Common myeloid progenitor, CD34-positive (primary cell): ENCODE results near the gene SAMD4B.
"Not testable (repeated sequence)": the region's sequence is repeated elsewhere in the genome, so short reads cannot be mapped to it uniquely, and the experiment has no call there.

Experiments
- CTCF ChIA-PET: fragments of 350-600 bp; sonication (Branson Sonifier 250); formaldehyde crosslinking; loops from one replicate; lab custom pipeline; 2021; ENCODE audit warnings: antibody characterized with exemption; lab: Charles Lee
- POLR2A ChIA-PET: fragments of 350-600 bp; sonication (Branson Sonifier 250); formaldehyde crosslinking; loops from one replicate; lab custom pipeline; 2021; ENCODE audit warnings: antibody characterized with exemption; lab: Charles Lee
- DNase-seq, 3 donors: peaks; one replicate each; pipeline versions ENCODE4 v3.0.0 to v3.0.0-alpha.2; 2013
- H3K27ac ChIP-seq, 2 experiments: 1 replicate in 1 of 2; 2 replicates in 1 of 2; pipeline ENCODE4 v1.7.0; 2013; ENCODE audit warnings: inconsistent platforms in 2 of 2, low read length in 2 of 2, mild to moderate bottlenecking in 2 of 2, low read depth in 1 of 2, moderate library complexity in 1 of 2; ENCODE audit not compliant: severe bottlenecking in 2 of 2, insufficient read depth in 1 of 2, poor library complexity in 1 of 2
- H3K27me3 ChIP-seq, 5 experiments: replicated peaks in 2 of 5; 1 replicate in 3 of 5; 2 replicates in 2 of 5; pipeline versions ENCODE4 v1.6.1 to v1.7.0; 2013; ENCODE audit warnings: low read length in 4 of 5, mild to moderate bottlenecking in 2 of 5, moderate library complexity in 2 of 5, inconsistent platforms in 1 of 5; ENCODE audit not compliant: insufficient read depth in 5 of 5, control insufficient read depth in 4 of 5
- H3K36me3 ChIP-seq, 4 experiments: 1 replicate in 2 of 4; 2 replicates in 2 of 4; pipeline versions ENCODE4 v1.6.1 to v1.7.0; 2013; ENCODE audit warnings: low read length in 3 of 4, control low read depth in 1 of 4, mild to moderate bottlenecking in 1 of 4; ENCODE audit not compliant: control insufficient read depth in 4 of 4, insufficient read depth in 4 of 4
- H3K4me1 ChIP-seq, 4 experiments: 1 replicate in 3 of 4; 2 replicates in 1 of 4; pipeline versions ENCODE4 v1.6.1 to v1.7.1; 2013; ENCODE audit warnings: low read length in 3 of 4, mild to moderate bottlenecking in 3 of 4, control low read depth in 1 of 4, inconsistent platforms in 1 of 4, moderate library complexity in 1 of 4; ENCODE audit not compliant: control insufficient read depth in 4 of 4, insufficient read depth in 4 of 4; ENCODE audit errors: control extremely low read depth in 1 of 4
- H3K4me3 ChIP-seq, 7 experiments: 1 replicate in 4 of 7; 2 replicates in 3 of 7; pipeline versions ENCODE4 v1.5.1 to v1.7.0; 2013; ENCODE audit warnings: mild to moderate bottlenecking in 7 of 7, low read length in 6 of 7, moderate library complexity in 6 of 7, inconsistent platforms in 2 of 7, low read depth in 2 of 7, control low read depth in 1 of 7; ENCODE audit not compliant: insufficient read depth in 4 of 7, control insufficient read depth in 1 of 7; ENCODE audit errors: extremely low read depth in 1 of 7
- H3K9me3 ChIP-seq, 5 experiments: 1 replicate in 4 of 5; 2 replicates in 1 of 5; pipeline versions ENCODE4 v1.6.1 to v1.7.1; 2013; ENCODE audit warnings: low read length in 4 of 5, mild to moderate bottlenecking in 2 of 5, inconsistent platforms in 1 of 5, low read depth in 1 of 5, moderate library complexity in 1 of 5; ENCODE audit not compliant: control insufficient read depth in 4 of 5, insufficient read depth in 2 of 5; ENCODE audit errors: control extremely low read depth in 1 of 5
- WGBS: methylation state at CpG from one replicate; pipeline ENCODE4 v1.1.5; 2013; ENCODE audit not compliant: insufficient coverage; 5-methylcytosine and 5-hydroxymethylcytosine counted together

SAMD4B gene

DNA sequence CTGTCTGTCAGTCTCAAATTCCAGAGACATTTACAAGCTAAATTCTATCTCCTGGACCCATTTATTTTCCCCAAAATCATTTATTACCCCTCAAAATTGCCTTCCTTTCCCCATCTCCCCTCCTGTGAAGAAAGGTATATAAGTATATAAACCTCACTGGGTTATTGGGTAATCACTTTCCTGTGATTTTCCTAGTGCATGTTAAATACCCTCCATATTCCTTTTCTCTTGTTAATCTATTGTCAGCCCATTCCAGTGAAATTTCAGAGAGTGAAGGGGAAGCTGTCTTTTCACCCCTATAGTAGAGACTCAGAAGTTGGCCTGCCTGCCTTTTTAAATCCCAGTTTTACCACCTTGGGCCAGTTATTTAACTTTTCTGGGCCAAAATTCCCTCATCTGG, 36.1 kb upstream of the SAMD4B start:
- H3K27ac ChIP-seq: no peak overlapping the region
- ChIA-PET CTCF (no interaction called here), POLR2A (no interaction called here)
- peaks cover 0 to 15% (median 11%) of the 10 kb centered on the region in 4 experiments for H3K4me1 ChIP-seq
- no peak for DNase-seq
- H3K9me3 ChIP-seq: no peaks in the 10 kb centered on the region
- peaks cover 0 to 17% (median 3%) of the 10 kb centered on the region in 4 experiments for H3K36me3 ChIP-seq
- H3K27me3 ChIP-seq: no peaks in the 10 kb centered on the region
- no peak overlapping the region for H3K4me3 ChIP-seq

DNA sequence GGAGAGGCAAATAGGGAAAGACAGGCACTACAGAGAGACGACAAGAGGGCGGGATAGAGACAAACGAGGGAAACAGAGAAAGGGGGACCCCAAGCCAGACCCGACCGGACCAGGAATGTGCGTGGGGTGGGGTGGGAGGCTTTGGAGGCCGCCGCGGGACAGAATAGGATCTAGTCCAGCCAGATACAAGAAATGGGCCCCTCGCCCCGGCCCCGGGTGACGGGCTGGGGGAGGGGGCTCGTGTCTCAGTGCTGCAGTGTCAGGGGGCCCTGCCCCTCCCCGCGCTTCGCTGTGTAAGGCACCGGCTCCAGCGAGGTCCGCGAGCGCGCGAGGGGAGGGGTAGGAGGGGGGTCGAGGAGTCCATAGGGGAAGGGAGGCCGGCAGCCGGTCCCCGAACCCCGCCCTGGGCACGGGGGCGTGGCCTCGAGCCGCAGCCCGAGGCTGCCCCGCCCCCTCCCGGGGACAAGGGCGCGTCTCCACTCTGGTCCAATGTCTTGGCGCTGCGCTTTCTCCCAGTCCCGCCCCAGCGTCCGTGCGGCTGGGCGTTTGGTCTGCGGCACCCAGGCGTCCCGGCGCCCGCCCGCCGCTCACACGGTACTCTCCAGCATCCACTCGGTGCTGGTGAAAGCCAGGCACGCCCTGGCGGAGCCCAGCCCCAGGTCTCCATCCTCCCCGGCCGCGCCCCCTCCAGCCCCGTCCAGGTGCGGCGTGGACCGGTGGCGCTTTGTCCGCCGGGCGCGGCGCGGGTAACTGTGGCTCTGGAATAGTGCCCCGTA, 35.0 kb upstream of the SAMD4B start:
- Histone ChIP-seq H3K4me1 (peaks cover 0 to 15% (median 12%) of the 10 kb centered on the region in 4 experiments), H3K27ac (no peak overlapping the region), H3K4me3 (peak overlapping the region in 1 of 7 experiments; percentile 16), H3K36me3 (peaks cover 0 to 22% (median 6%) of the 10 kb centered on the region in 4 experiments), H3K9me3 (no peaks in the 10 kb centered on the region), H3K27me3 (no peaks in the 10 kb centered on the region)
- POLR2A ChIA-PET: no interaction called here
- CTCF ChIA-PET: no interaction called here
- WGBS: 83% methylated on average over 57 of the region's 71 CpGs
- DNase-seq: no peak

DNA sequence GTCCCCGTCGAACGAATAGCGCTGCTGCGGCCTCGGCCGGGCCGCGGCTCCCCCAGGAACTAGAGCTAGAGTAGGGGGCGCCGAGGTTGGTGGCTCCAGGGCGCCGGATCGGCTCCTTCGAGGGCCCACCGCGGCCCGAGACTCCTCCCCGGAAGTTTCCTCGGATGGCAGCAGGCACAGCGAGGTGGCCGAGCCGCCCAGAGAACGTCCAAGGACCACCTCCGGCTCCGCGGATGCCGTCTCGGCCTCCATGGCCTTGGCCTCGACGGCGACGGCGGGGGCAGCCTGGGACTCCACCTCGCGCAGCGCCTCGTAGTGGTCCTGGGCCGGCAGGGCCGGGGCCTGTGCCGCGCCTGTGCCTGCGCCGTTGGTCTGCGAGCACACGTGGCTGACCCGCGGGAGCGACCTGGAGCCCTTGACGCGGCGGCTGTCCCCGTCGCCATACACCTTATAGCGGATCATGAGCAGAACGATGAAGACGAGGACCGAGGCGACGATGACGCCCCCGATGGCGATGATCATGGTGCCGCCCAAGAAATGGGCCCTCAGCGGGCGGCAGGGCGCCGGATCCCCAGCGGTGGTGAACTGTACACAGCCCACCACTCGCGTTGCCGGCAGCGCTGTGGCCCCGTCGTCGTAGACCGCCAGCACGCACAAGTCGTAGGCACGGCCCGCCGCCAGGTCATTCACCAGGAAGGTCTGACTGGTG, 34.2 kb upstream of the SAMD4B start:
- no peak for DNase-seq
- H3K9me3 ChIP-seq: no peaks in the 10 kb centered on the region
- ChIA-PET CTCF (no interaction called here), POLR2A (no interaction called here)
- peaks cover 3 to 29% (median 11%) of the 10 kb centered on the region in 4 experiments for H3K36me3 ChIP-seq
- H3K4me1 ChIP-seq: peaks cover 0 to 15% (median 12%) of the 10 kb centered on the region in 4 experiments
- WGBS: 87% methylated on average over 82 of the region's 82 CpGs
- no peaks in the 10 kb centered on the region for H3K27me3 ChIP-seq
- peak overlapping the region in 1 of 7 experiments; percentile 16 for H3K4me3 ChIP-seq
- no peak overlapping the region for H3K27ac ChIP-seq

DNA sequence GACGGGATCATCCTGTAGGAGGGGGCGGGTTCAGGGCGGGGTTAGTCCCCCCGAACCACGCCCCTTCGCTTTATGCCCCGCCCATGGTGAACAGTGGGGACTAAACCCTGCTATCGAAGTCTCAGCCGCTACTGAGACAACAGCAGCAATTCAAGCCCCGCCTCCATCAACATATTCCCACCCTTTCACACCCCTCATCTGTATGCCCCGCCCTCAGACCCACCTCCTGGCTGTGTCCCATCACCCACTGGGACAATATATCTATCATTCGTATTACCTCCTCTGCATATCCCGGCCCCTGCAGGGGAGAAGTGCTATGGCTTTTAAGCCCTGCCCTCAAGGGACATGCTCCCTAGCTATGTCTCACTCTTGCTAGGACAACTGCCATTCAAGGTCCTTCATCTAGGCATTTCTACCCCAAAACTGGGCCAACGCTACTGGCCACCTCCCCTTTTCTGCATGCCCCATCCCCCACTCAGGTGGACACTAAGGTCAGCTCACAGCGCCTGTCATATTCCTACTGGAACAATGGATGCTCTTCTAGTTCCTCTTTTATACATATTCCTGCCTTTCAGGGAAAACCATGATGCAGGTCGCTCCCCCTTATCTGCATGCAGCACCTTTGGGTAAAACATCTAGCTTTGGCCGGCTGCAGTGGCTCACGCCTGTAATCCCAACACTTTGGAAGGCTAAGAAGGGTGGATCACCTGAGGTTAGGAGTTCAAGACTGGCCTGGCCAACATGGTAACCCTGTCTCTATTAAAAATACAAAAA, 33.5 kb upstream of the SAMD4B start:
- ChIA-PET POLR2A (no interaction called here), CTCF (interaction anchor here (0.5 to 1.0 kb wide), 3 partner anchors 13 to 264 kb away, joined by 3 read pairs; partner anchors contain the start of gene IFNL1)
- Histone ChIP-seq H3K9me3 (no peaks in the 10 kb centered on the region), H3K4me1 (peaks cover 0 to 15% (median 12%) of the 10 kb centered on the region in 4 experiments), H3K36me3 (peaks cover 6 to 34% (median 14%) of the 10 kb centered on the region in 4 experiments), H3K27ac (no peak overlapping the region), H3K4me3 (no peak overlapping the region), H3K27me3 (no peaks in the 10 kb centered on the region)
- no peak for DNase-seq
- 90% methylated on average over 14 of the region's 18 CpGs for WGBS

DNA sequence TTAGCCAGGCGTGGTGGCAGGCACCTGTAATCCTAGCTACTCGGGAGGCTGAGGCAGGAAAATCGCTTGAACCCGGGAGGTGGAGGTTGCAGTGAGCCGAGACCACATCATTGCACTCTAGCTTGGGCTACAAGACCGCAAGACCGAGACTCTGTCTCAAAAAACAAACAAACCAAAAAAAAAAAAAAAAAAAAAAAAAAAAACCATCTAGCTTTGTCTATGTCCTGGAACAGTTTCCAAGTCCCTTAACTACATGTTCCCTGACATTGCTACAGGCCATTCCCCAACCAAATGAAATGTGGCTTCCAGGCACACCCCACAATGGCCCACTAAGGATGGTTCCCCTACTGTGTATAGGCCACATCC, 32.9 kb upstream of the SAMD4B start:
- CTCF ChIA-PET: interaction anchor here (0.5 to 1.5 kb wide), 4 partner anchors 8 to 265 kb away, joined by 3 read pairs; partner anchors contain the start of gene IFNL1
- H3K4me3 ChIP-seq, POLR2A ChIA-PET, H3K27me3 ChIP-seq, H3K9me3 ChIP-seq, DNase-seq: not testable (repeated sequence)
- 100% methylated on average over 3 of the region's 7 CpGs for WGBS
- H3K4me1 ChIP-seq: peaks cover 0 to 15% (median 12%) of the 10 kb centered on the region in 4 experiments
- H3K36me3 ChIP-seq: peaks cover 6 to 40% (median 19%) of the 10 kb centered on the region in 4 experiments
- H3K27ac ChIP-seq: peak overlapping the region in 1 of 2 experiments; percentile 38

DNA sequence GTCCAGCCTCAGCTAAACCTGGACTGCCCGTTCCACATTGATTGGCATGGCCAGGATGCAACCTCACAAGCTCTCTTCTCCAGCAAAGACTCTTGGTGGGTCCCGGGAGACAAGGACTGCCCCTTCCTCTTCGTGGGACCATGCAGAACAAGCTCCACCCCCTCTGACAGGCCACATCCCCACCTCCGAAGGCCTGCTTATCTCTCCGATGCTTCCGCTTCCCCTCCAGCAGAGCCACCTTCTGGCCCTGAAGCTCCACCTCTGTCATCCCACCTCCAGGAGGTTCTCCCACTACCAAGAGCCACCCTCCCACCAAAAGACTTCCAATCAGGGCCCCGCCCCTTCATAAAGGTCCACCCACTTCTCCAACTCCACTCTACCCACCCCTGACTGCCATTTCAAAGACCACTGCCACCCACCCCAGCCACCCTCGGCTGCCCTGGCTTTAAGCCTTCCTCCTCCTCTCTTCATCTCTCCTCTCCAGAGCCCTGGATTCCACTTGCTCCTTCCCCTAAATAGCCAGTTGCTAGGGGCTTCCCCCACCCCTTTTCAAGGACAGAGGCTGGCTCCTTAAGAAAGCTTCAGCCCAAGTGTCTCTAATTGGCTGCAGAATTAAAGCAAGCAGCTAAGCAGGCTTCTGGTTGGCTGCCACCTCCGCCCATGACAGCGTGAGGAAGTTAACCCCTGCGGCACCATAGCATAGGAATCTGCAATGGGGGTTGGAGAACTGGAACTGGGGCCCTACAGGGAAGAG, 31.5 kb upstream of the SAMD4B start:
- ChIA-PET POLR2A (no interaction called here), CTCF (interaction anchor here (0.5 to 1.6 kb wide), 4 partner anchors 9 to 88 kb away, joined by 3 to 6 read pairs (median 4); no protein-coding TSS in a partner anchor)
- H3K9me3 ChIP-seq: no peaks in the 10 kb centered on the region
- peaks cover 0 to 8% (median 2%) of the 10 kb centered on the region in 4 experiments for H3K4me1 ChIP-seq
- H3K27me3 ChIP-seq: no peaks in the 10 kb centered on the region
- DNase-seq: peak in 2 of 3 donors; percentile 66 to 78
- peak overlapping the region in 1 of 2 experiments; percentile 68 for H3K27ac ChIP-seq
- H3K36me3 ChIP-seq: peaks cover 9 to 51% (median 28%) of the 10 kb centered on the region in 4 experiments
- H3K4me3 ChIP-seq: no peak overlapping the region
- 65% methylated on average over 6 of the region's 11 CpGs for WGBS
